SK-N-MC (cell line): ENCODE results near the gene PACS2.
A peak's percentile ranks its signal among the peaks of the same experiment; 100 is the strongest.
"Not testable (repeated sequence)": the region's sequence is repeated elsewhere in the genome, so short reads cannot be mapped to it uniquely, and the experiment has no call there.

ENCODE experiments used
- DNase-seq: peaks from one replicate; pipeline ENCODE4 v3.0.0-alpha.2; 2011; ENCODE audit warnings: low read depth, low spot score
- H3K27ac ChIP-seq: fragments of 200-600 bp; sonication (generic); 2 replicates; pipeline ENCODE4 v1.5.1; 2016; ENCODE audit warnings: mixed run types
- H3K36me3 ChIP-seq: fragments of 200-600 bp; sonication (generic); 2 replicates; pipeline ENCODE4 v1.6.1; 2017; ENCODE audit warnings: antibody characterized with exemption, low read length, mixed read lengths; ENCODE audit not compliant: insufficient read depth
- H3K4me3 ChIP-seq: fragments of 200-600 bp; sonication (generic); 2 replicates; pipeline ENCODE4 v1.5.1; 2016
- H3K9ac ChIP-seq: fragments of 200-600 bp; sonication (generic); 2 replicates; pipeline ENCODE4 v1.8.0; 2017; ENCODE audit warnings: mixed run types, mixed read lengths; ENCODE audit not compliant: insufficient read length
- H3K9me3 ChIP-seq: fragments of 200-600 bp; sonication (generic); 2 replicates; pipeline ENCODE4 v1.6.1; 2017; ENCODE audit warnings: low read depth, mild to moderate bottlenecking, antibody characterized with exemption, low read length, moderate library complexity, mixed read lengths
- EZH2 ChIP-seq: fragments of 200-600 bp; sonication (generic); IDR thresholded peaks from one replicate; pipeline ENCODE4 v1.6.1; 2017; ENCODE audit warnings: antibody characterized with exemption
- FOXP2 ChIP-seq: optimal IDR thresholded peaks from 2 replicates; pipeline ENCODE3; 2011; ENCODE audit warnings: mild to moderate bottlenecking, moderate library complexity; ENCODE audit not compliant: insufficient read depth; ENCODE audit errors: extremely low read length, control extremely low read depth
- POLR2AphosphoS5 ChIP-seq: IDR thresholded peaks from 2 replicates; pipeline ENCODE4 v1.6.1; 2012; ENCODE audit warnings: mild to moderate bottlenecking, low read depth, low read length, borderline replicate concordance

The PACS2 gene

DNA sequence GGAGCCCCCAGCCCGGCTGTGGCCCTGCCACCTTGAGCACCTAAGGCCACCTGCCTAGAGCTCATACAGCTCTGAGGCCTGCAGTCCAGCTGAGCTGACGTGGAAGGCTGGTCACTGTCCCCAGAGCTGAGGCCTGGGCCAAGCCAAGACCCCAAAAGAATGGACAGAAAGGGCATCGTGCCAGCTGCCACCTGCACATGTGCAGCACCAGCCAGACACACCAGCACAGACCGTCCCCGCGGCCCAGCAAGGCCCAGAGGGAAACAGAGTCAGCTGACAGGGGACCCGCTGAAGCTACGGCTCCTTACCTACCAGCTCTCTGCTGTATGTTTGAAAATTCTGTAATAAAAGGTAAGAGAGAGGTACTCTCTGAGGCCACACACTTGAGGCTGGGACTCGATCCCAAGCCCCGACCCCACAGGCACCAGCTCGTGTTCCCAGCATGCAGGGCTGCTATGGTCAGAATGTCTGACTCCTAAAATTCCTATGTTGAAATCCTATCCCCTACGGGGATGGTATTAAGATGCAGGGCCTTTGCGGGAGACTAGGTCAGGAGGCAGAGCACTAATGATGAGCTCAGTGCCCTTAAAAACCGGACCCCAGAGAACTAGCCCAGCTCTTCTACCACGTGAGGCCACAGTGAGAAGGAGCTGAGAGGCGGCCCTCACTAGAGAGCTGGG lies 39.1 kb upstream of the PACS2 start:
- no peak for DNase-seq
- H3K36me3 ChIP-seq = no peaks in the 10 kb centered on the region
- TF ChIP-seq POLR2AphosphoS5 (no peak), FOXP2 (no peak), EZH2 (no peak)
- H3K9ac ChIP-seq = peak overlapping the region; percentile 45
- no peak overlapping the region for H3K27ac ChIP-seq
- H3K4me3 ChIP-seq = no peak overlapping the region
- H3K9me3 ChIP-seq = no peaks in the 10 kb centered on the region

DNA sequence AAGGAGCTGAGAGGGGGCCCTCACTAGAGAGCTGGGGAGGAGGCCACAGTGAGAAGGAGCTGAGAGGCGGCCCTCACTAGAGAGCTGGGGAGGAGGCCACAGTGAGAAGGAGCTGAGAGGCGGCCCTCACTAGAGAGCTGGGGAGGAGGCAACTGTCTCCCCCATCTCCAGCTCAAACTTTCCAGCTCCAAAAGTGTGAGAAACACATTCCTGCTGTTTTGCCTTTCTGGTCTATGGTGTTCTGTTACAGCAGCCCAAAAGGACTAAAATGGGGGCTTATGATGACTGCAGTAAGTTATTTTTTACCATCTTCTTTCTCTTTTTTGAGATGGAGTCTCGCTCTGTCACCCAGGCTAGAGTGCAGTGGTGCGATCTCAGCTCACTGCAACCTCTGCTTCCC lies 37.1 kb upstream of the PACS2 start:
- not testable (repeated sequence) for H3K4me3 ChIP-seq, DNase-seq, H3K9ac ChIP-seq, H3K9me3 ChIP-seq, H3K36me3 ChIP-seq
- peak overlapping the region; percentile 35; the same call in 1 of the 2 replicates for H3K27ac ChIP-seq

DNA sequence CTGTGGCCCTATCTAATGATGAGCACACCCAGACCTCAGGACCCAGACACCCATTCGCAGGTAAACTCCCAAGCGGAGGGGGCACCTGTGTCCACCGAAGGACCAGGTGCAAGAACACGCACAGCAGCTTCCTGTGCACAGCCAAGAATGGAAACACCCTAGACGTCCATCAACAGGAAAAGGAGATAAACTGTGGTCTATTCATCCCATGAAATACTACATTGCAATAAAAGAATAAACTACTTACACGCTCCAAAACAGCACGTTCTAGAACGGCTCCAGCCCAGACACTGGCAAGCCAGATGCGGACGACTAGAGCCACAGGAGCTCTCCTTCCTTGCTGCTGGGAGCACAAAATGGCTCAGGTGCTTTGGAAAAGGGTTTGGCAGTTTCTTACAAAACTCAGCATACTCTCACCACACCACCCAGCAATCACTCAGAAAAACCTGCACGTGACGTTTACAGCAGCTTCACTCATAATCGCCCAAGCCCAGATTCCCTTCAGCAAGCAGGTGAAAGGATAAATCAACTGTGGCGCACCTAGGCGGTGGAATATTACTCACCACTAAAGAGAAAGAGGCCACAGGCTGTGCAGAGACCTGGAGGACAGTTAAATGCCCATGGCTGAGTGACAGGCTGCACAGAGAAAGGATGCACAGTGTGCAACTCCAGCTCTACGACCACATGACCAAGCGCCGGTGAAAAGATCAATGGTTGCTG lies 34.7 kb upstream of the PACS2 start:
- TF ChIP-seq POLR2AphosphoS5 (no peak), EZH2 (no peak), FOXP2 (no peak)
- H3K4me3 ChIP-seq = no peak overlapping the region

DNA sequence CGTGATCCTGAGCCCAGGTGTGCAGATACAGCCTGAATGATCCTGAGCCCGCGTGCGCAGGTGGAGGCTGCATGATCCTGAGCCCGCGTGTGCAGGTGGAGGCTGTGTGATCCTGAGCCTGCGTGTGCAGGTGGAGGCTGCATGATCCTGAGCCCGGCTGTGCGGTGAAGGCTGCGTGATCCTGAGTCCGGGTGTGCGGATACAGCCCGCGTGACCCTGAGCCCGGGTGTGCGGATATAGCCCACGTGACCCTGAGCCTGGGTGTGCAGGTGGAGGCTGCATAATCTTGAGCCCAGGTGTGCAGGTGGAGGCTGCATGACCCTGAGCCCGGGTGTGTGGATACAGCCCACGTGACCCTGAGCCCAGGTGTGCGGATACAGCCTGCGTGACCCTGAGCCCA lies 34.0 kb upstream of the PACS2 start:
- no peak for DNase-seq
- Histone ChIP-seq H3K36me3 (no peaks in the 10 kb centered on the region), H3K9me3 (no peaks in the 10 kb centered on the region), H3K9ac (no peak overlapping the region), H3K27ac (no peak overlapping the region), H3K4me3 (no peak overlapping the region)
- TF ChIP-seq FOXP2 = no peak
- TF ChIP-seq POLR2AphosphoS5 = no peak
- TF ChIP-seq EZH2 = no peak

More for the DNA sequence above, 34.7 kb upstream of the PACS2 start:
- H3K9ac ChIP-seq = no peak overlapping the region
- H3K9me3 ChIP-seq = no peaks in the 10 kb centered on the region
- no peak for DNase-seq
- H3K36me3 ChIP-seq = no peaks in the 10 kb centered on the region
- no peak overlapping the region for H3K27ac ChIP-seq

DNA sequence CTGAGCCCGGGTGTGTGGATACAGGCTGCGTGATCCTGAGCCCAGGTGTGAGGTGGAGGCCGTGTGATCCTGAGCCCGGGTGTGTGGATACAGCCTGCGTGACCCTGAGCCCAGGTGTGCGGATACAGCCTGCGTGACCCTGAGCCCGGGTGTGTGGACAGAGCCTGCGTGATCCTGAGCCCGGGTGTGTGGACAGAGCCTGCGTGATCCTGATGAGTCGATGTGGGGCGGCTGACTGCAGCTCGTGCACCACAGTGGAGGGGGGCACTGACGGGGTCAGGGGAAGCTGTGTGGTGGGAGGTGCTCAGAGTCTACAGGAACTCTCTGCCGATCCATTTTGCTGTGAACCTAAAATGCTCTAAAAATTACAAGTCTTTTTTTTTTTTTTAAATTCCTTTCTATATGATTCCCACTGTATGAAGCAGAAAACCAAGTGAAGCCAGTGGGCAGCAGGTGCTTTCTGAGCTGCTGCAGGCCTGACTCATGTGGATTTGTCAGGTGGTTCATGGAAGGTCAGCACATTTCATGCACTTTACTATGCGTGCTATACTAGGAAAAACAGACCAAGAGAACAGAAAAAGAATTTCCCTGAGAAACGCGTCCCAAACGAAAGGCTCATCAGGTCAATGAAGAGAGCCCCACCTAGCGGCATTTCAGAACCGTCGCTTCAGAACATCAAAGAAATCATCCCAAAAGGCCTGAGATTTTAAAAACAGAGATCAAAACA lies 33.0 kb upstream of the PACS2 start:
- H3K9ac ChIP-seq = no peak overlapping the region
- no peak for TF ChIP-seq EZH2
- no peak for TF ChIP-seq FOXP2
- no peak for TF ChIP-seq POLR2AphosphoS5
- H3K4me3 ChIP-seq = no peak overlapping the region
- no peaks in the 10 kb centered on the region for H3K9me3 ChIP-seq
- no peak overlapping the region for H3K27ac ChIP-seq
- no peaks in the 10 kb centered on the region for H3K36me3 ChIP-seq
- peak; percentile 14 for DNase-seq

DNA sequence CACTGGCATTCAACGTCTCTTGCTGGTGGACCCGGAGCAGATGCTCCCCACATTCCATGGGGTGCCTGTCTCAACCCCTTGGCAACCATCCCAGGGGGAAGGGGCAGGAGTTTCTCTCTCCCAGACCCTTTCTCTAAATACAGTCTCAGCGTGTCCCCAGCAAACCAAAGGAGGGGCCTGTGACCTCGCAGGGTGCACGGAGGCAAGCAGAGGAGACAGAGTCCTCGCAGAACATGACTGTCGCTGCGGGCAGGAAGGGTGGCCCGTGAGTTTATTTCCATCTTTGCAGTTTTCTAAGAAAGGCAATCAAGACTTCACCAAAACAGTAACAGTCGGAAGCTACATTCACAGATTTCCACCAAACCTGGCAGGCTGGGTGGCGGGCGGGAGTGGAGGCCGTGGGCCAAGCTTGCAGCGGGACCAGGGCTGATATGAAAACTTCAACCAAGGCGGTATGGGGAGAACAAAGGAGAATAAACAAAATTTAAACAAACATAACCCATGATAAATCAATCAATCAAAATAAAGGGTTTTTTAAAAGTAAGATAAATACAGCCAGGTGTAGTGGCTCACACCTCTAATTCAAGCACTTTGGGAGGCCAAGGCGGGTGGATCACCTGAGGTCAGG lies 32.3 kb upstream of the PACS2 start:
- no peak overlapping the region for H3K9ac ChIP-seq

DNA sequence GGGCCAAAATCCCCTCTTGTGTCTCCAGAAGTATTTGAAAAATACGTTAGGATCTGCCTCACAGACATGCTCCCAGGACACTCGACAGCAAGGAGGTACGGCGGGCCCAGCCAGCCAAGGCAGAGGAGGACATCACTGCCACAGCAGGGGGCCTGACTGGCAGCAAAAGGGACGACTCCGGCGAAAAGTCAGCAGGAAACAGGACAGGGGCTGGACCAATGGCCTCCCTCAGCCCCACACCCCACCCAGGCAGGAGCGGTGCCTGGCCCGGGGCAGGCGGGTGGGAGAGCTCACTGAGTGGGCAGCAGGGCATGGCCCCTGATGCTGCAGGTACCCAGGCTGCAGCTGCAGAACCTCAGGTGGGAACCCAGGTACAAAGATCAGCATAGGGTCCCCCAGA lies 31.5 kb upstream of the PACS2 start:
- no peak for DNase-seq
- H3K27ac ChIP-seq = no peak overlapping the region
- TF ChIP-seq EZH2 = no peak
- TF ChIP-seq POLR2AphosphoS5 = no peak
- TF ChIP-seq FOXP2 = no peak
- H3K36me3 ChIP-seq = no peaks in the 10 kb centered on the region
- no peak overlapping the region for H3K9ac ChIP-seq
- no peaks in the 10 kb centered on the region for H3K9me3 ChIP-seq
- no peak overlapping the region for H3K4me3 ChIP-seq

More for the DNA sequence above, 32.3 kb upstream of the PACS2 start:
- DNase-seq = no peak
- H3K36me3 ChIP-seq = no peaks in the 10 kb centered on the region
- H3K27ac ChIP-seq = no peak overlapping the region
- no peak overlapping the region for H3K4me3 ChIP-seq
- TF ChIP-seq FOXP2 (no peak), POLR2AphosphoS5 (no peak), EZH2 (no peak)
- no peaks in the 10 kb centered on the region for H3K9me3 ChIP-seq

DNA sequence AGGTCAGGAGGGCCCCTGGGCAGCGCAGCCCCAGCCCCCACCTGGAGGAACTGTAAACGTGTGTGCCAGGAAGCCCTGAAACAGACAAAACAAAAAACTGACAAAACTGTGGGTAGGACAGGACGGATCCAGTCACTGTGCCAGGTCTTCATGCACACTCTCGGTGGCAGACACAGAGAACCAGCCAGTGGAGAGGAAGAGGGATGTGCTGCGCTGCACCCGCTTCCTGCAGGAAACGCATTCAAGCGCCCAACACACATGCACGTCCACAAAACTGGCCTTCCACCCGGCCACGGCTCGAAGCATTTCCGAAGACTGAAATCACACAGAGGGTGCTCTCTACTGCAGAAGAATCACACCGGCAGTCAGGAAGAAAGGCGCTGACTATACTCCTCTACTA lies 30.6 kb upstream of the PACS2 start:
- Histone ChIP-seq H3K4me3 (no peak overlapping the region), H3K27ac (no peak overlapping the region), H3K9ac (no peak overlapping the region), H3K9me3 (no peaks in the 10 kb centered on the region), H3K36me3 (no peaks in the 10 kb centered on the region)
- DNase-seq = no peak
- no peak for TF ChIP-seq POLR2AphosphoS5
- TF ChIP-seq FOXP2 = no peak
- TF ChIP-seq EZH2 = no peak
